CD4-positive, alpha-beta T cell (primary cell): Measurements from ENCODE around the gene SOD2. TPM values are rescaled to one million over a fixed set of nuclear protein-coding genes. Genes with fewer than 3 reads are reported as not detected.

Experiments
- ATAC-seq: fragments of 200-7000 bp; cut with Tn5 transposase; one replicate; pipeline ENCODE4 v1.10.0; 2022; ENCODE audit warnings: mild to moderate bottlenecking; ENCODE audit not compliant: poor library complexity
- CTCF ChIA-PET: fragments of 350-600 bp; sonication (Branson Sonifier 250); formaldehyde crosslinking; loops from one replicate; lab custom pipeline; 2021; ENCODE audit warnings: antibody characterized with exemption, inconsistent platforms; lab: Charles Lee
- POLR2A ChIA-PET: fragments of 350-600 bp; sonication (Branson Sonifier 250); formaldehyde crosslinking; loops from one replicate; lab custom pipeline; 2021; ENCODE audit warnings: antibody characterized with exemption, inconsistent platforms; lab: Charles Lee
- DNase-seq, 14 experiments: peaks; one replicate each; pipeline ENCODE4 v3.0.0-alpha.2; 2013 to 2020; ENCODE audit warnings: mixed read lengths in 2 of 14
- H3K27ac ChIP-seq, 2 donors: one replicate each; pipeline versions ENCODE4 v1.5.1 to v1.7.0; 2013; ENCODE audit warnings: low read length in 2 of 2, low read depth in 1 of 2, mild to moderate bottlenecking in 1 of 2
- H3K27me3 ChIP-seq, 2 experiments: 1 replicate in 1 of 2; 2 replicates in 1 of 2; pipeline versions ENCODE4 v1.6.1 to v1.7.0; 2013; ENCODE audit warnings: low read length in 2 of 2, control low read depth in 1 of 2, mild to moderate bottlenecking in 1 of 2, moderate library complexity in 1 of 2; ENCODE audit not compliant: insufficient read depth in 2 of 2, control insufficient read depth in 1 of 2
- H3K36me3 ChIP-seq: one replicate; pipeline ENCODE4 v1.6.1; 2013; ENCODE audit warnings: low read length, control low read depth; ENCODE audit not compliant: insufficient read depth
- H3K4me1 ChIP-seq: one replicate; pipeline ENCODE4 v1.6.1; 2013; ENCODE audit warnings: low read length, control low read depth; ENCODE audit not compliant: insufficient read depth
- H3K4me3 ChIP-seq: one replicate; pipeline ENCODE4 v1.5.1; 2013; ENCODE audit warnings: mild to moderate bottlenecking, low read length, moderate library complexity
- H3K9me3 ChIP-seq, 2 experiments: 1 replicate in 1 of 2; 2 replicates in 1 of 2; pipeline versions ENCODE4 v1.6.1 to v1.7.0; 2013; ENCODE audit warnings: low read length in 2 of 2, mild to moderate bottlenecking in 2 of 2, control low read depth in 1 of 2, moderate library complexity in 1 of 2; ENCODE audit not compliant: control insufficient read depth in 1 of 2, insufficient read depth in 1 of 2
- H3K27ac Mint-ChIP-seq: one replicate; pipeline ENCODE4 v1.8.0; 2020; ENCODE audit warnings: mixed read lengths
- H3K27me3 Mint-ChIP-seq: one replicate; pipeline ENCODE4 v1.8.0; 2021; ENCODE audit warnings: mixed read lengths
- H3K36me3 Mint-ChIP-seq: one replicate; pipeline ENCODE4 v1.8.0; 2021; ENCODE audit warnings: low read depth, mixed read lengths
- H3K4me1 Mint-ChIP-seq: one replicate; pipeline ENCODE4 v1.8.0; 2021; ENCODE audit warnings: low read depth, mixed read lengths
- H3K4me3 Mint-ChIP-seq: one replicate; pipeline ENCODE4 v1.8.0; 2020; ENCODE audit warnings: mild to moderate bottlenecking, mixed read lengths
- H3K9me3 Mint-ChIP-seq: one replicate; pipeline ENCODE4 v1.8.0; 2020; ENCODE audit warnings: mixed read lengths
- CTCF ChIP-seq: fragments of 200-600 bp; IDR thresholded peaks from one replicate; pipeline ENCODE4 v1.8.0; 2022; ENCODE audit warnings: antibody characterized with exemption, mild to moderate bottlenecking
- intact Hi-C, 2 experiments: fragments of 100-400 bp; cut with DNase I in 1 of 2; cut with micrococcal nuclease in 1 of 2; formaldehyde crosslinking; loops; one replicate each; pipeline versions ENCODE4 v1.15.1 to v1.9.0; 2023 to 2025; cut with DNase I, micrococcal nuclease
- total RNA-seq, 174 experiments: library from RNA in 2 of 174; stranded (reverse) in 2 of 174; gene quantifications; one replicate each; pipeline ENCODE4 v1.2.3 and lab custom pipeline; 2021 to 2026

The SOD2 gene
- total RNA-seq, 2 experiments from 2014 or later = 182 to 195 TPM

- H3K9me3 ChIP-seq = no peaks in the 10 kb centered on the region
- ATAC-seq (no peak), DNase-seq (no peak)
- no peak for TF ChIP-seq CTCF
- H3K27ac ChIP-seq = no peak overlapping the region
- Mint-ChIP-seq H3K4me3 (no peak overlapping the region), H3K36me3 (peaks cover 82% of the 10 kb centered on the region), H3K27ac (no peak overlapping the region), H3K4me1 (peaks cover 40% of the 10 kb centered on the region), H3K9me3 (no peaks in the 10 kb centered on the region), H3K27me3 (no peaks in the 10 kb centered on the region)
- peaks cover 83% of the 10 kb centered on the region for H3K36me3 ChIP-seq
- H3K4me1 ChIP-seq = peaks cover 20% of the 10 kb centered on the region
- ChIA-PET POLR2A (interaction anchor here (1.3 kb wide), 1 partner anchor 41 kb away, joined by 3 read pairs; the partner anchor contains the start of gene WTAP), CTCF (no interaction called here)
- H3K27me3 ChIP-seq = no peaks in the 10 kb centered on the region
- no peak overlapping the region for H3K4me3 ChIP-seq
- intact Hi-C loops = no loop called here
These were observed 7.0 kb downstream of the SOD2 start for GRCh38 chr6:159686040-159686439.

GRCh38 chr6:159684013-159684304, 9.1 kb downstream of the SOD2 start:
- H3K27ac ChIP-seq = no peak overlapping the region
- Mint-ChIP-seq H3K4me3 (no peak overlapping the region), H3K27me3 (no peaks in the 10 kb centered on the region), H3K36me3 (peaks cover 87% of the 10 kb centered on the region), H3K27ac (no peak overlapping the region), H3K9me3 (no peaks in the 10 kb centered on the region), H3K4me1 (peaks cover 30% of the 10 kb centered on the region)
- peaks cover 12% of the 10 kb centered on the region for H3K4me1 ChIP-seq
- TF ChIP-seq CTCF = no peak
- H3K36me3 ChIP-seq = peaks cover 86% of the 10 kb centered on the region
- CTCF ChIA-PET = no interaction called here
- H3K27me3 ChIP-seq = no peaks in the 10 kb centered on the region
- intact Hi-C loops = no loop called here
- H3K4me3 ChIP-seq = no peak overlapping the region
- DNase-seq (no peak), ATAC-seq (no peak)
- H3K9me3 ChIP-seq = no peaks in the 10 kb centered on the region
- POLR2A ChIA-PET = no interaction called here

GRCh38 chr6:159682810-159683209, 10.2 kb downstream of the SOD2 start:
- ChIA-PET CTCF (no interaction called here), POLR2A (interaction anchor here (0.9 to 1.4 kb wide), 2 partner anchors 10 to 43 kb away, joined by 3 to 4 read pairs; partner anchors contain the start of gene SOD2)
- H3K9me3 Mint-ChIP-seq = no peaks in the 10 kb centered on the region
- ATAC-seq (no peak), DNase-seq (no peak)
- intact Hi-C loops = no loop called here
- H3K27me3 Mint-ChIP-seq = no peaks in the 10 kb centered on the region
- no peaks in the 10 kb centered on the region for H3K9me3 ChIP-seq
- H3K4me3 Mint-ChIP-seq = no peak overlapping the region
- peaks cover 18% of the 10 kb centered on the region for H3K4me1 Mint-ChIP-seq
- no peak overlapping the region for H3K27ac ChIP-seq
- no peak for TF ChIP-seq CTCF
- no peak overlapping the region for H3K27ac Mint-ChIP-seq
- H3K27me3 ChIP-seq = no peaks in the 10 kb centered on the region
- H3K4me1 ChIP-seq = peaks cover 7% of the 10 kb centered on the region
- H3K4me3 ChIP-seq = no peak overlapping the region
- peaks cover 86% of the 10 kb centered on the region for H3K36me3 Mint-ChIP-seq
- peaks cover 85% of the 10 kb centered on the region for H3K36me3 ChIP-seq
